Ovary (tissue), 9 donors: ENCODE results near the gene PCBP3. TPM values are rescaled to one million over a fixed set of nuclear protein-coding genes. Genes with fewer than 3 reads are reported as not detected.
A peak's percentile ranks its signal among the peaks of the same experiment; 100 is the strongest.

Experiments used
- DNase-seq, 5 donors: peaks; one replicate each; pipeline ENCODE4 v3.0.0-alpha.2; 2019 to 2020
- H3K27ac ChIP-seq, 2 donors: fragments of 200-600 bp; one replicate each; pipeline versions ENCODE4 v1.5.1 to v1.8.0; 2019 to 2022
- H3K27me3 ChIP-seq: fragments of 200-600 bp; one replicate; pipeline ENCODE4 v1.8.0; 2022
- H3K36me3 ChIP-seq: fragments of 200-600 bp; sonication (generic); one replicate; pipeline ENCODE4 v1.5.1; 2019
- H3K4me1 ChIP-seq: one replicate; pipeline ENCODE4 v1.8.1; 2013; ENCODE audit warnings: mild to moderate bottlenecking, moderate library complexity; ENCODE audit not compliant: insufficient read depth
- H3K4me3 ChIP-seq: fragments of 200-600 bp; sonication (generic); one replicate; pipeline ENCODE4 v1.5.1; 2017
- H3K9me3 ChIP-seq, 2 donors: fragments of 200-600 bp in 1 of 2; sonication (generic) in 1 of 2; one replicate each; pipeline versions ENCODE4 v1.5.1 to v1.8.1; 2013 to 2019; ENCODE audit warnings: mild to moderate bottlenecking in 1 of 2, moderate library complexity in 1 of 2
- CTCF ChIP-seq, 3 donors: fragments of 450-650 bp in 2 of 3; fragments of 200-600 bp in 1 of 3; IDR thresholded peaks; one replicate each; pipeline versions ENCODE4 v1.5.1 to v1.8.0; 2016 to 2022; ENCODE audit warnings: antibody characterized with exemption in 3 of 3, mild to moderate bottlenecking in 1 of 3
- EP300 ChIP-seq: sonication (generic); formaldehyde crosslinking; IDR thresholded peaks from one replicate; pipeline ENCODE4 v1.6.1; 2017; ENCODE audit warnings: antibody characterized with exemption
- POLR2A ChIP-seq: fragments of 450-650 bp; IDR thresholded peaks from one replicate; pipeline ENCODE4 v1.6.1; 2017; ENCODE audit warnings: antibody characterized with exemption, mild to moderate bottlenecking, moderate library complexity
- WGBS, 3 donors: extraction: QIAGEN DNeasy Blood & Tissue Kit in 1 of 3; methylation state at CpG; one replicate each; pipeline versions ENCODE4 v1.1.5 to v1.1.7; 2013 to 2017; 5-methylcytosine and 5-hydroxymethylcytosine counted together
- intact Hi-C, 4 donors: fragments of 100-400 bp; cut with DNase I; formaldehyde crosslinking; loops; one replicate each; pipeline versions ENCODE4 v1.11.0 to v1.15.1; 2022 to 2023
- polyA plus RNA-seq, 2 donors: library from polyadenylated mRNA; stranded (reverse); fragments of 200-250 nt in 1 of 2; fragments of 350-450 nt in 1 of 2; fragmentation: Illumina TruSeq in 1 of 2; extraction: RNeasy Lipid Tissue Mini Kit (QIAGEN cat#74804) in 1 of 2; gene quantifications; one replicate each; pipeline ENCODE4 v1.2.3, GENCODE V29; 2013 to 2014
- total RNA-seq, 7 donors: library from RNA; depleted of rRNA in 2 of 7; stranded (reverse); fragments of >200 nt in 2 of 7; fragmentation: NEBNext Ultra II Directional in 3 of 7; extraction: Animal tissue kit (Norgen Biotek cat#: 25700) in 3 of 7; gene quantifications; one replicate each; pipeline versions ENCODE4 v1.1.0 to v1.2.4, GENCODE V29; 2016 to 2023
- donor health status: DM: no; HTN: no; CAD: no; lungs with moderate emphysema.
- donor health status: DM: no; HTN: no; CAD: no.
- donor health status: Bipolar disorder and iron deficiency.
- donor health status: DM: yes; HTN: yes; CAD: no.
- donor health status: DM: no; HTN: no; CAD: no.
- donor health status: DM: yes; HTN: yes; CAD: no.

PCBP3 gene
- total and polyA plus RNA-seq, 9 donors: 2.4 to 10.1 (median 5.4) TPM

GRCh38 chr21:45860493-45861155, 217.1 kb downstream of the PCBP3 start:
- H3K27me3 ChIP-seq: no peaks in the 10 kb centered on the region
- TF ChIP-seq POLR2A: no peak
- H3K27ac ChIP-seq: no peak overlapping the region
- H3K9me3 ChIP-seq: no peaks in the 10 kb centered on the region
- H3K4me1 ChIP-seq: no peaks in the 10 kb centered on the region
- no peaks in the 10 kb centered on the region for H3K36me3 ChIP-seq
- DNase-seq: peak in 1 of 5 donors; percentile 24
- intact Hi-C loops: no loop called here
- H3K4me3 ChIP-seq: no peak overlapping the region
- 88 to 90% (median 90%) methylated on average over 26 of the region's 26 CpGs for WGBS, 3 donors

- Histone ChIP-seq H3K27me3 (no peaks in the 10 kb centered on the region), H3K4me1 (no peaks in the 10 kb centered on the region), H3K4me3 (no peak overlapping the region), H3K27ac (no peak overlapping the region), H3K36me3 (no peaks in the 10 kb centered on the region), H3K9me3 (no peaks in the 10 kb centered on the region)
- DNase-seq: no peak
- WGBS, 3 donors: 82 to 89% (median 84%) methylated on average over 14 of the region's 14 CpGs
- TF ChIP-seq EP300: no peak
- TF ChIP-seq POLR2A: no peak
- TF ChIP-seq CTCF (IDR thresholded peaks at IDR 0.05): no peak
- intact Hi-C loops: no loop called here
Measured at GRCh38 chr21:45861156-45861870, 217.8 kb downstream of the PCBP3 start.

- Histone ChIP-seq H3K27me3 (no peaks in the 10 kb centered on the region), H3K27ac (no peak overlapping the region), H3K9me3 (no peaks in the 10 kb centered on the region), H3K4me3 (no peak overlapping the region), H3K36me3 (no peaks in the 10 kb centered on the region), H3K4me1 (no peaks in the 10 kb centered on the region)
- no peak for DNase-seq
- intact Hi-C loops: no loop called here
- WGBS, 3 donors: 82 to 83% (median 82%) methylated on average over 9 of the region's 9 CpGs
- no peak for TF ChIP-seq CTCF (IDR thresholded peaks at IDR 0.05)
- TF ChIP-seq EP300: no peak
- TF ChIP-seq POLR2A: no peak
Measured at GRCh38 chr21:45862543-45863207, 219.2 kb downstream of the PCBP3 start.

- no peaks in the 10 kb centered on the region for H3K36me3 ChIP-seq
- no peaks in the 10 kb centered on the region for H3K4me1 ChIP-seq
- no peak for DNase-seq
- H3K9me3 ChIP-seq: no peaks in the 10 kb centered on the region
- H3K27me3 ChIP-seq: no peaks in the 10 kb centered on the region
- TF ChIP-seq EP300: no peak
- TF ChIP-seq POLR2A: no peak
- TF ChIP-seq CTCF (IDR thresholded peaks at IDR 0.05): no peak
- H3K4me3 ChIP-seq: no peak overlapping the region
- intact Hi-C loops: no loop called here
- no peak overlapping the region for H3K27ac ChIP-seq
- 92 to 95% (median 93%) methylated on average over 18 of the region's 18 CpGs for WGBS, 3 donors
Measured at GRCh38 chr21:45863267-45863666, 219.7 kb downstream of the PCBP3 start.

- TF ChIP-seq EP300: no peak
- no peak for TF ChIP-seq POLR2A
- TF ChIP-seq CTCF (IDR thresholded peaks at IDR 0.05): no peak
- Histone ChIP-seq H3K4me3 (no peak overlapping the region), H3K4me1 (no peaks in the 10 kb centered on the region), H3K9me3 (no peaks in the 10 kb centered on the region), H3K27me3 (no peaks in the 10 kb centered on the region), H3K27ac (no peak overlapping the region), H3K36me3 (no peaks in the 10 kb centered on the region)
- DNase-seq: no peak
- WGBS, 3 donors: 90 to 93% (median 91%) methylated on average over 19 of the region's 19 CpGs
- intact Hi-C loops: no loop called here
Measured at GRCh38 chr21:45863751-45864150, 220.2 kb downstream of the PCBP3 start.
